ENCODE data around the gene RPAP3.

- TF ChIP-seq CTCF (conservative IDR thresholded peaks at IDR 0.05; ENCODE audit: low read length) (peak; percentile 74), EZH2phosphoT487 (IDR thresholded peaks at IDR 0.05; ENCODE audit: borderline replicate concordance) (no peak)
Measured at GRCh38 chr12:47651368-47652254, 54.2 kb downstream of the RPAP3 start.
